ENCODE results near the gene SDHAF4. TPM values are rescaled to one million over a fixed set of nuclear protein-coding genes. Genes with fewer than 3 reads are reported as not detected.
"Not testable (repeated sequence)": the region's sequence is repeated elsewhere in the genome, so short reads cannot be mapped to it uniquely, and the experiment has no call there.

The SDHAF4 gene
- total RNA-seq, 5 donors from 2014 or later (not counting 1 experiment from before 2014, with no cell fraction given): 4.0 to 13.4 (median 8.3) TPM

DNA sequence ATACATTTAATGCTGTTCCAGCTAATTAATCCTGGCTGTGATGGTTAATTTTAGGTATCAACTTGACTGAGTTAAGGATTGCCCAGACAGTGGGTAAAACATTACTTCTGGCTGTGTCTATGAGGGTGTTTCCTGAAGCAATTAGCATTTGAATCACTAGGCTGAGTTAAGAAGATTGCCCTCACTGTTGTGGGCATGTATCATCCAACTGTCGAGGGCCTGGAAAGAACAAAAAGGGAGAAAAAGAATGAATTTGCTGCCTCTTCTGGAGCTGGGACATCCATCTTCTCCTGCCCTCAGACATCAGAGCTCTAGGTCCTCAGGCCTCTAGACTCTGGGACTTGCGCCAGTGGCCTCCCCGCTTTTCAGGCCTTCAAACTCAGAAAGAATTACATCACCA lies 34.3 kb downstream of the SDHAF4 start:
- CTCF ChIA-PET: interaction anchor here (0.5 to 0.6 kb wide), 2 partner anchors 12 to 84 kb away, joined by 3 read pairs; no protein-coding TSS in a partner anchor
- Histone ChIP-seq H3K4me3 (ENCODE audit: control insufficient read depth in 1 of 2, extremely low read depth in 1 of 2, low read length in 1 of 2) (no peak overlapping the region), H3K27ac (ENCODE audit: low read length) (no peak overlapping the region), H3K27me3 (replicated peaks in 1 of 2; ENCODE audit: control insufficient read depth in 2 of 2, extremely low read depth in 1 of 2, insufficient read depth in 2 of 2, low read length in 1 of 2) (peaks cover 0 to 8% of the 10 kb centered on the region in 2 experiments), H3K4me1 (ENCODE audit: control insufficient read depth in 1 of 2, extremely low read depth in 1 of 2, insufficient read depth in 2 of 2, low read length in 2 of 2) (peaks cover 3 to 5% of the 10 kb centered on the region in 2 experiments), H3K36me3 (ENCODE audit: control insufficient read depth in 2 of 2, extremely low read depth in 1 of 2, insufficient read depth in 1 of 2, low read length in 1 of 2) (no peaks in the 10 kb centered on the region), H3K9me3 (no peaks in the 10 kb centered on the region)
- Mint-ChIP-seq H3K27ac (no peak overlapping the region), H3K9me3 (peaks cover 5 to 11% (median 7%) of the 10 kb centered on the region in 3 donors), H3K4me3 (no peak overlapping the region), H3K27me3 (no peaks in the 10 kb centered on the region), H3K4me1 (peaks cover 4 to 9% (median 7%) of the 10 kb centered on the region in 3 donors), H3K36me3 (peaks cover 9% of the 10 kb centered on the region)
- ATAC-seq (replicated peaks in 1 of 4) (no peak), DNase-seq (no peak)
- WGBS (ENCODE audit: insufficient coverage): no CpG with 5 or more reads among the region's 3 CpGs
- POLR2A ChIA-PET: interaction anchor here in 1 of 2 donors (1.0 kb wide), 1 partner anchor 788 kb away, joined by 3 read pairs; no protein-coding TSS in a partner anchor

DNA sequence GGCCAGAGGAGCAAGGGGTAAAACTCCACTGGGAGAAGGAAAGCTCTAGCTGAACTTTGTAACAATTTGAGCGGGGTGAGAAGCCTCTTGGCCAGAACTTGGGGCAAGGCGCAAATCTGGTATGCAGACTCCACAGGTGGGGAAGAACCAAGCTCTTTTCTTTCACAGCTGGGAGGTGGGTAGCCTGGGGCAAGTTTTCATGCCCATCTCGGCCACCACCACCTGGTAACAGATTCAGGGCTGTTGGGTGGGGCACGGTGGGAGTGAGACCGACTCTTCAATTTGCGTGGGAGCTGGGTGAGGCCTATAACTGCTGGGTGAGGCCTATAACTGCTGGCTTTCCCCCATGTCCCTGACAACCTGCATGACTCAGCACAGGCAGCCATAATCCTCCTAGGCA lies 37.5 kb downstream of the SDHAF4 start:
- H3K9me3 Mint-ChIP-seq: peaks cover 7 to 11% (median 9%) of the 10 kb centered on the region in 3 donors
- H3K36me3 ChIP-seq (ENCODE audit: control insufficient read depth in 2 of 2, extremely low read depth in 1 of 2, insufficient read depth in 1 of 2, low read length in 1 of 2): no peaks in the 10 kb centered on the region
- H3K4me3 Mint-ChIP-seq: no peak overlapping the region
- peaks cover 3 to 6% of the 10 kb centered on the region in 2 experiments for H3K4me1 ChIP-seq (ENCODE audit: control insufficient read depth in 1 of 2, extremely low read depth in 1 of 2, insufficient read depth in 2 of 2, low read length in 2 of 2)
- H3K27me3 Mint-ChIP-seq: peaks cover 0 to 2% of the 10 kb centered on the region in 2 donors
- H3K27ac Mint-ChIP-seq: no peak overlapping the region
- ChIA-PET CTCF (interaction anchor here in 1 of 2 donors (0.6 kb wide), 1 partner anchor 81 kb away, joined by 4 read pairs; no protein-coding TSS in a partner anchor), POLR2A (no interaction called here)
- H3K27ac ChIP-seq (ENCODE audit: low read length): no peak overlapping the region
- peaks cover 10 to 20% (median 13%) of the 10 kb centered on the region in 3 donors for H3K4me1 Mint-ChIP-seq
- 96% methylated on average over 5 of the region's 6 CpGs for WGBS (ENCODE audit: insufficient coverage)
- DNase-seq: no peak
- no peak overlapping the region for H3K4me3 ChIP-seq (ENCODE audit: control insufficient read depth in 1 of 2, extremely low read depth in 1 of 2, low read length in 1 of 2)
- ATAC-seq (replicated peaks in 1 of 4): no peak
- peaks cover 0 to 8% of the 10 kb centered on the region in 2 experiments for H3K27me3 ChIP-seq (replicated peaks in 1 of 2; ENCODE audit: control insufficient read depth in 2 of 2, extremely low read depth in 1 of 2, insufficient read depth in 2 of 2, low read length in 1 of 2)
- H3K36me3 Mint-ChIP-seq: peaks cover 9% of the 10 kb centered on the region
- no peaks in the 10 kb centered on the region for H3K9me3 ChIP-seq

DNA sequence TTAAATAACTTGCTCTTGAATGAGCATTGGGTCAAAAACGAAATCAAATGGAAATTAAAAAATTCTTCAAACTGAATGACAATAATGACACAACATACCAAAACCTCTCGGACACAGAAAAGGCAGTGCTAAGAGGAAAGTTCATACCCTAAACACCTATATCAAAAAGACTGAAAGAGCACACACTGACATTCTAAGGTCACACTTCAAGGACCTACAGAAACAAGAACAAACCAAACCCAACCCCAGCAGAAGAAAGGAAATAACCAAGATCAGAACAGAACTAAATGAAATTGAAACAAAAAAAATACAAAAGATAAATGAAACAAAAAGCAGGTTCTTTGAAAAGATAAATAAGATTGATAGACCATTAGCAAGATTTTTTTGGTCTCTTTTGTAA lies 40.6 kb downstream of the SDHAF4 start:
- H3K27me3 ChIP-seq (replicated peaks in 1 of 2; ENCODE audit: control insufficient read depth in 2 of 2, extremely low read depth in 1 of 2, insufficient read depth in 2 of 2, low read length in 1 of 2); POLR2A ChIA-PET; H3K4me3 ChIP-seq (ENCODE audit: control insufficient read depth in 1 of 2, extremely low read depth in 1 of 2, low read length in 1 of 2); ATAC-seq (replicated peaks in 1 of 4); H3K9me3 ChIP-seq; H3K27ac ChIP-seq (ENCODE audit: low read length); CTCF ChIA-PET; H3K36me3 ChIP-seq (ENCODE audit: control insufficient read depth in 2 of 2, extremely low read depth in 1 of 2, insufficient read depth in 1 of 2, low read length in 1 of 2); H3K27me3 Mint-ChIP-seq; H3K4me1 ChIP-seq (ENCODE audit: control insufficient read depth in 1 of 2, extremely low read depth in 1 of 2, insufficient read depth in 2 of 2, low read length in 2 of 2); H3K36me3 Mint-ChIP-seq; DNase-seq: not testable (repeated sequence)
- 17% methylated on average over 2 of the region's 2 CpGs for WGBS (ENCODE audit: insufficient coverage)
- H3K4me3 Mint-ChIP-seq: peak overlapping the region in 1 of 3 donors; percentile 1
- H3K9me3 Mint-ChIP-seq: peaks cover 7 to 11% (median 9%) of the 10 kb centered on the region in 3 donors
- peaks cover 9 to 18% (median 10%) of the 10 kb centered on the region in 3 donors for H3K4me1 Mint-ChIP-seq
- peak overlapping the region; percentile 6 to 17 for H3K27ac Mint-ChIP-seq

DNA sequence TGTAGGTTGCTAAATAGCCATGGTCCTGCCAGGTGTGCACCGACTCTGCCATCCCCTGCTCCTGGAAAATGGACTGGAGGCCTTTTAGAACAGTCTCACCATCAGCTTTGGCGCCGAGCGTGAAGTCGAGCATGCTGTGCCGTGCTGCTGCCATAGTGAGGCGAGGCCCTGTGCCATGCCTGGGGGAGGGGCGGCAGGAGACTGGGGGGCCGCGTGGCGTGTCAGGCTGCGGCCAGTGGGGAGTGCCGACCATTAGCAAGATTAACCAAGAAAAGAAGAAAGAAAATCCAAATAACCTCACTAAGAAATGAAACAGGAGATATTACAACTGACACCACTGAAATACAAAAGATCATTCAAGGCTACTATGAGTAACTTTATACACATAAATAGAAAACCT lies 42.5 kb downstream of the SDHAF4 start:
- H3K27ac ChIP-seq (ENCODE audit: low read length); H3K4me3 ChIP-seq (ENCODE audit: control insufficient read depth in 1 of 2, extremely low read depth in 1 of 2, low read length in 1 of 2); CTCF ChIA-PET; H3K36me3 Mint-ChIP-seq; H3K27me3 ChIP-seq (replicated peaks in 1 of 2; ENCODE audit: control insufficient read depth in 2 of 2, extremely low read depth in 1 of 2, insufficient read depth in 2 of 2, low read length in 1 of 2); H3K9me3 Mint-ChIP-seq; H3K27ac Mint-ChIP-seq; H3K4me1 ChIP-seq (ENCODE audit: control insufficient read depth in 1 of 2, extremely low read depth in 1 of 2, insufficient read depth in 2 of 2, low read length in 2 of 2); ATAC-seq (replicated peaks in 1 of 4); DNase-seq; H3K36me3 ChIP-seq (ENCODE audit: control insufficient read depth in 2 of 2, extremely low read depth in 1 of 2, insufficient read depth in 1 of 2, low read length in 1 of 2); H3K27me3 Mint-ChIP-seq; H3K9me3 ChIP-seq; H3K4me3 Mint-ChIP-seq; POLR2A ChIA-PET: not testable (repeated sequence)
- WGBS (ENCODE audit: insufficient coverage): 96% methylated on average over 6 of the region's 13 CpGs
- peaks cover 9 to 18% (median 10%) of the 10 kb centered on the region in 3 donors for H3K4me1 Mint-ChIP-seq

DNA sequence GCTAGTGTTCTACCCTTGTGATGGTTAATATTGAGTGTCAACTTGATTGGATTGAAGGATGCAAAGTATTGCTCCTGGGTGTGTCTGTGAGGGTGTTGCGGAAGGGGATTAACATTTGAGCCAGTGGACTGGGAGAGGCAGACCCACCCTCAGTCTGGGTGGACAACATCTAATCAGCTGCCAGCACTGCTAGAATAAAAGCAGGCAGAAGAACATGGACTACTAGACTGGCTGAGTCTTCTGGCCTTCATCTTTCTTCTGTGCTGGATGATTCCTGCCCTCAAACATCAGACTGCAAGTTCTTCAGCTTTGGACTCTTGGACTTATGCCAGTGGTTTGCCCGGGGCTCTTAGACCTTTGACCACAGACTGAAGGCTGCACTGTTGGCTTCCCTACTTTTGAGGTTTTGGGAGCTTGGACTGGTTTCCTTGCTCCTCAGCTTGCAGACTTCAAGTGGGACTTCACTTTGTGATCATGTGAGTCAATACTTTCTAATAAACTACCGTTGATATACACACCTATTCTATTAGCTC lies 50.1 kb downstream of the SDHAF4 start:
- 100% methylated on average over 1 of the region's 3 CpGs for WGBS (ENCODE audit: insufficient coverage)
- no peaks in the 10 kb centered on the region for H3K4me1 ChIP-seq (ENCODE audit: control insufficient read depth in 1 of 2, extremely low read depth in 1 of 2, insufficient read depth in 2 of 2, low read length in 2 of 2)
- H3K36me3 Mint-ChIP-seq: no peaks in the 10 kb centered on the region
- no peak overlapping the region for H3K27ac ChIP-seq (ENCODE audit: low read length)
- no peaks in the 10 kb centered on the region for H3K36me3 ChIP-seq (ENCODE audit: control insufficient read depth in 2 of 2, extremely low read depth in 1 of 2, insufficient read depth in 1 of 2, low read length in 1 of 2)
- H3K9me3 Mint-ChIP-seq: no peaks in the 10 kb centered on the region
- ChIA-PET CTCF (no interaction called here), POLR2A (no interaction called here)
- H3K27ac Mint-ChIP-seq: no peak overlapping the region
- no peaks in the 10 kb centered on the region for H3K27me3 ChIP-seq (replicated peaks in 1 of 2; ENCODE audit: control insufficient read depth in 2 of 2, extremely low read depth in 1 of 2, insufficient read depth in 2 of 2, low read length in 1 of 2)
- H3K4me1 Mint-ChIP-seq: no peaks in the 10 kb centered on the region
- DNase-seq: no peak
- H3K4me3 ChIP-seq (ENCODE audit: control insufficient read depth in 1 of 2, extremely low read depth in 1 of 2, low read length in 1 of 2): no peak overlapping the region
- H3K9me3 ChIP-seq: no peaks in the 10 kb centered on the region
- no peak overlapping the region for H3K4me3 Mint-ChIP-seq
- no peak for ATAC-seq (replicated peaks in 1 of 4)
- peaks cover 1 to 3% of the 10 kb centered on the region in 2 donors for H3K27me3 Mint-ChIP-seq

DNA sequence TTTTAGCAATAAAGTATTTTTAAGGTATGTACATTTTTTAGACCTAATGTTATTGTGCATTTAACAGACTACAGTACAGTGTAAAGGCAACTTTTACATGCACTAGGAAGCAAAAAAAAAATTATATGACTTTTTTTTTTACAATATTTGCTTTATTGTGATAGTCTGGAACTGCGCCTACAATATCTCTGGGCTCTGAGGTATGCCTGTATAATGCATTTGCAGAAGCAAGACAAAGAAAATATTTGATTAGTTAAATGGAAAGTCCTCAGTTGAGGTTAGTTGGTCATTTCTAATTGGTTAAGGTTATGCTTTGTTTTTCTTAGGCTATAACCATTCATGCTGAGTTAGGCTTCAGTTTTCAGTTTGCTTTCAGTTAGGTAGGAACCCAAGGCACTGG lies 54.0 kb downstream of the SDHAF4 start:
- CTCF ChIA-PET: no interaction called here
- no peak for DNase-seq
- no peaks in the 10 kb centered on the region for H3K4me1 Mint-ChIP-seq
- Histone ChIP-seq H3K4me3 (ENCODE audit: control insufficient read depth in 1 of 2, extremely low read depth in 1 of 2, low read length in 1 of 2) (no peak overlapping the region), H3K36me3 (ENCODE audit: control insufficient read depth in 2 of 2, extremely low read depth in 1 of 2, insufficient read depth in 1 of 2, low read length in 1 of 2) (no peaks in the 10 kb centered on the region), H3K9me3 (no peaks in the 10 kb centered on the region), H3K27ac (ENCODE audit: low read length) (no peak overlapping the region), H3K27me3 (replicated peaks in 1 of 2; ENCODE audit: control insufficient read depth in 2 of 2, extremely low read depth in 1 of 2, insufficient read depth in 2 of 2, low read length in 1 of 2) (no peaks in the 10 kb centered on the region), H3K4me1 (ENCODE audit: control insufficient read depth in 1 of 2, extremely low read depth in 1 of 2, insufficient read depth in 2 of 2, low read length in 2 of 2) (no peaks in the 10 kb centered on the region)
- ATAC-seq (replicated peaks in 1 of 4): no peak
- POLR2A ChIA-PET: no interaction called here
- H3K4me3 Mint-ChIP-seq: no peak overlapping the region
- H3K9me3 Mint-ChIP-seq: peaks cover 0 to 3% (median 0%) of the 10 kb centered on the region in 3 donors
- WGBS (ENCODE audit: insufficient coverage): no CpG with 5 or more reads among the region's 1 CpG
- no peaks in the 10 kb centered on the region for H3K27me3 Mint-ChIP-seq
- H3K36me3 Mint-ChIP-seq: no peaks in the 10 kb centered on the region
- H3K27ac Mint-ChIP-seq: no peak overlapping the region

Measured in T-cell (primary cell).